Measurements from ENCODE around the gene TMEM139.

TMEM139 gene

GRCh38 chr7:143292876-143293275 lies 8.1 kb downstream of the TMEM139 start:
- DNase-seq (ENCODE audit: low read depth): no peak
- no peak overlapping the region for H3K4me3 ChIP-seq (ENCODE audit: low read depth, low read length)
- no peak for TF ChIP-seq MAX (IDR thresholded peaks at IDR 0.05; ENCODE audit: low read depth, low read length)
- no peak for TF ChIP-seq MYC (IDR thresholded peaks at IDR 0.05; ENCODE audit: low read depth, low read length)

- no peak overlapping the region for H3K4me3 ChIP-seq (ENCODE audit: low read depth, low read length)
- no peak for DNase-seq (ENCODE audit: low read depth)
- TF ChIP-seq POLR2A (IDR thresholded peaks at IDR 0.05; ENCODE audit: extremely low read depth, insufficient read length) (no peak), MAX (IDR thresholded peaks at IDR 0.05; ENCODE audit: low read depth, low read length) (no peak), MYC (IDR thresholded peaks at IDR 0.05; ENCODE audit: low read depth, low read length) (no peak), CTCF (IDR thresholded peaks at IDR 0.05; ENCODE audit: low read depth, low read length) (no peak)
Measured at GRCh38 chr7:143295870-143296269, 11.1 kb downstream of the TMEM139 start.

GRCh38 chr7:143296686-143297085 lies 11.9 kb downstream of the TMEM139 start:
- no peak overlapping the region for H3K4me3 ChIP-seq (ENCODE audit: low read depth, low read length)
- DNase-seq (ENCODE audit: low read depth): no peak
- TF ChIP-seq MAX (IDR thresholded peaks at IDR 0.05; ENCODE audit: low read depth, low read length): no peak
- no peak for TF ChIP-seq POLR2A (IDR thresholded peaks at IDR 0.05; ENCODE audit: extremely low read depth, insufficient read length)
- no peak for TF ChIP-seq CTCF (IDR thresholded peaks at IDR 0.05; ENCODE audit: low read depth, low read length)
- TF ChIP-seq MYC (IDR thresholded peaks at IDR 0.05; ENCODE audit: low read depth, low read length): no peak

GRCh38 chr7:143299346-143299745 lies 14.6 kb downstream of the TMEM139 start:
- H3K4me3 ChIP-seq (ENCODE audit: low read depth, low read length): no peak overlapping the region
- DNase-seq (ENCODE audit: low read depth): no peak
- TF ChIP-seq MAX (IDR thresholded peaks at IDR 0.05; ENCODE audit: low read depth, low read length) (no peak), POLR2A (IDR thresholded peaks at IDR 0.05; ENCODE audit: extremely low read depth, insufficient read length) (no peak), CTCF (IDR thresholded peaks at IDR 0.05; ENCODE audit: low read depth, low read length) (no peak), MYC (IDR thresholded peaks at IDR 0.05; ENCODE audit: low read depth, low read length) (no peak)

- H3K4me3 ChIP-seq (ENCODE audit: low read depth, low read length): no peak overlapping the region
- TF ChIP-seq MAX (IDR thresholded peaks at IDR 0.05; ENCODE audit: low read depth, low read length) (no peak), MYC (IDR thresholded peaks at IDR 0.05; ENCODE audit: low read depth, low read length) (no peak), CTCF (IDR thresholded peaks at IDR 0.05; ENCODE audit: low read depth, low read length) (peak; percentile 90), POLR2A (IDR thresholded peaks at IDR 0.05; ENCODE audit: extremely low read depth, insufficient read length) (no peak)
- peak; percentile 78 for DNase-seq (ENCODE audit: low read depth)
Measured at GRCh38 chr7:143299840-143300239, 15.1 kb downstream of the TMEM139 start.

GRCh38 chr7:143300959-143301935 lies 16.5 kb downstream of the TMEM139 start:
- DNase-seq (ENCODE audit: low read depth): peak; percentile 93
- TF ChIP-seq POLR2A (IDR thresholded peaks at IDR 0.05; ENCODE audit: extremely low read depth, insufficient read length): no peak
- TF ChIP-seq MAX (IDR thresholded peaks at IDR 0.05; ENCODE audit: low read depth, low read length): peak; percentile 68
- peak; percentile 79 for TF ChIP-seq MYC (IDR thresholded peaks at IDR 0.05; ENCODE audit: low read depth, low read length)
- TF ChIP-seq CTCF (IDR thresholded peaks at IDR 0.05; ENCODE audit: low read depth, low read length): no peak
- peak overlapping the region; percentile 43 for H3K4me3 ChIP-seq (ENCODE audit: low read depth, low read length)

Data from NB4 (cell line).